Fibroblast of mammary gland (primary cell): ENCODE measurements around the gene LCE1F.

Experiments used
- DNase-seq: peaks from one replicate; pipeline ENCODE4 v3.0.0-alpha.2; 2010; ENCODE audit warnings: low read depth
- H3K4me3 ChIP-seq: 2 replicates; pipeline ENCODE4 v1.5.1; 2011; ENCODE audit warnings: low read depth, mild to moderate bottlenecking, low read length, moderate library complexity; ENCODE audit not compliant: control insufficient read depth
- CTCF ChIP-seq: conservative IDR thresholded peaks from 2 replicates; pipeline ENCODE4 v1.5.1; 2011; ENCODE audit warnings: low read depth, low read length, inconsistent platforms; ENCODE audit not compliant: control insufficient read depth, insufficient read depth

The LCE1F gene

GRCh38 chr1:152756872-152757271 is 18.1 kb upstream of the LCE1F start:
- peak; percentile 30 for DNase-seq
- no peak for TF ChIP-seq CTCF
- H3K4me3 ChIP-seq = no peak overlapping the region

- no peak for TF ChIP-seq CTCF
- no peak within 1 kb of the TSS for H3K4me3 ChIP-seq
- no peak for DNase-seq
Measured at GRCh38 chr1:152757747-152758146, 17.2 kb upstream of the LCE1F start, which contains the start of gene KPRP. KPRP (plus strand) TSS chr1:152758025; CDS start chr1:152759589, 1,564 bp downstream.

GRCh38 chr1:152758636-152759035 is 16.3 kb upstream of the LCE1F start:
- H3K4me3 ChIP-seq = no peak overlapping the region
- no peak for TF ChIP-seq CTCF
- DNase-seq = no peak

GRCh38 chr1:152759453-152760173 is 15.3 kb upstream of the LCE1F start:
- TF ChIP-seq CTCF = no peak
- H3K4me3 ChIP-seq = no peak overlapping the region
- DNase-seq = no peak

- no peak for TF ChIP-seq CTCF
- DNase-seq = no peak
- no peak overlapping the region for H3K4me3 ChIP-seq
Measured at GRCh38 chr1:152760551-152761190, 14.3 kb upstream of the LCE1F start.

- no peak for TF ChIP-seq CTCF
- no peak overlapping the region for H3K4me3 ChIP-seq
- peak; percentile 71 for DNase-seq
Measured at GRCh38 chr1:152761609-152762213, 13.2 kb upstream of the LCE1F start.
